IMR-90 (cell line): ENCODE data around the gene LRRFIP1. TPM values are rescaled to one million over a fixed set of nuclear protein-coding genes. Genes with fewer than 3 reads are reported as not detected.
"Not testable (repeated sequence)": the region's sequence is repeated elsewhere in the genome, so short reads cannot be mapped to it uniquely, and the experiment has no call there.

Source experiments
- ATAC-seq: fragments of 200-7000 bp; cut with Tn5 transposase; 2 replicates; pipeline ENCODE4 v1.9.1; 2020; ENCODE audit warnings: low read depth, mild to moderate bottlenecking, moderate library complexity
- BruUV-seq: library from RNA; stranded (reverse); fragments of 400-500 nt; replicated peaks from 2 replicates; lab custom pipeline; 2021; lab: Mats Ljungman, UMichigan
- CTCF ChIA-PET: fragments of 300-600 bp; formaldehyde crosslinking; extraction: SDS; loops from one replicate; lab custom pipeline; 2021; ENCODE audit warnings: antibody characterized with exemption; lab: Yijun Ruan, JAX
- POLR2A ChIA-PET: fragments of 300-600 bp; sonication (Branson Sonifier 250); formaldehyde crosslinking; loops from one replicate; lab custom pipeline; 2022; ENCODE audit warnings: antibody characterized with exemption; ENCODE audit not compliant: unreplicated experiment; lab: Charles Lee
- DNase-seq: peaks from one replicate; pipeline ENCODE4 v3.0.0; 2013
- H2AFZ ChIP-seq: replicated peaks from 2 replicates; pipeline ENCODE3; 2013; ENCODE audit warnings: low read length, mild to moderate bottlenecking; ENCODE audit not compliant: poor library complexity
- H2AK5ac ChIP-seq: 2 replicates; pipeline ENCODE4 v1.6.1; 2013; ENCODE audit warnings: low read depth, low read length, inconsistent platforms
- H2AK9ac ChIP-seq: replicated peaks from 2 replicates; pipeline ENCODE3; 2013; ENCODE audit warnings: mild to moderate bottlenecking, low read depth, low read length, moderate library complexity; ENCODE audit not compliant: poor library complexity
- H2BK120ac ChIP-seq: 2 replicates; pipeline ENCODE4 v1.6.1; 2013; ENCODE audit warnings: low read depth, low read length, inconsistent platforms
- H2BK15ac ChIP-seq: 3 replicates; pipeline ENCODE4 v1.6.1; 2013; ENCODE audit warnings: low read depth, low read length, inconsistent platforms
- H2BK20ac ChIP-seq: 2 replicates; pipeline ENCODE4 v1.6.1; 2013; ENCODE audit warnings: low read depth, mild to moderate bottlenecking, inconsistent platforms, low read length, moderate library complexity
- H2BK5ac ChIP-seq: 2 replicates; pipeline ENCODE4 v1.6.1; 2013; ENCODE audit warnings: mild to moderate bottlenecking, low read depth, low read length, inconsistent platforms; ENCODE audit not compliant: poor library complexity, severe bottlenecking
- H3K14ac ChIP-seq: replicated peaks from 2 replicates; pipeline ENCODE4 v1.6.1; 2013; ENCODE audit warnings: low read depth, low read length, inconsistent platforms
- H3K18ac ChIP-seq: 2 replicates; pipeline ENCODE4 v1.6.1; 2013; ENCODE audit warnings: low read depth, low read length, control low read depth
- H3K23ac ChIP-seq: 2 replicates; pipeline ENCODE4 v1.6.1; 2013; ENCODE audit warnings: low read depth, low read length, inconsistent platforms
- H3K27ac ChIP-seq: 2 replicates; pipeline ENCODE4 v1.5.1; 2013; ENCODE audit warnings: mild to moderate bottlenecking, control low read depth, low read length; ENCODE audit not compliant: insufficient read depth
- H3K27me3 ChIP-seq: 2 replicates; pipeline ENCODE4 v1.6.1; 2013; ENCODE audit warnings: low read length; ENCODE audit not compliant: control insufficient read depth, insufficient read depth
- H3K36me3 ChIP-seq: 2 replicates; pipeline ENCODE4 v1.6.1; 2013; ENCODE audit warnings: low read length, mixed read lengths; ENCODE audit not compliant: control insufficient read depth, insufficient read depth
- H3K4ac ChIP-seq: 2 replicates; pipeline ENCODE4 v1.6.1; 2013; ENCODE audit warnings: low read depth, low read length, inconsistent platforms
- H3K4me1 ChIP-seq: 2 replicates; pipeline ENCODE4 v1.6.1; 2013; ENCODE audit warnings: low read length, mixed read lengths; ENCODE audit not compliant: control insufficient read depth, insufficient read depth
- H3K4me2 ChIP-seq: 2 replicates; pipeline ENCODE4 v1.6.1; 2013; ENCODE audit warnings: low read depth, mild to moderate bottlenecking, control low read depth, low read length, moderate library complexity
- H3K4me3 ChIP-seq: 2 replicates; pipeline ENCODE4 v1.5.1; 2013; ENCODE audit warnings: low read depth, mild to moderate bottlenecking, control low read depth, low read length, moderate library complexity; ENCODE audit not compliant: insufficient read depth
- H3K56ac ChIP-seq: 2 replicates; pipeline ENCODE4 v1.6.1; 2013; ENCODE audit warnings: low read length, inconsistent platforms; ENCODE audit not compliant: insufficient read depth; ENCODE audit errors: extremely low read depth
- H3K79me1 ChIP-seq, 2 experiments: 2 replicates each; pipeline ENCODE4 v1.6.1; 2013; ENCODE audit warnings: low read length in 2 of 2, inconsistent platforms in 1 of 2, low read depth in 1 of 2
- H3K9ac ChIP-seq: 2 replicates; pipeline ENCODE4 v1.6.1; 2013; ENCODE audit warnings: low read depth, low read length, control low read depth
- H3K9me1 ChIP-seq: 2 replicates; pipeline ENCODE4 v1.6.1; 2013; ENCODE audit warnings: low read length, inconsistent platforms; ENCODE audit not compliant: insufficient read depth
- H3K9me3 ChIP-seq: 2 replicates; pipeline ENCODE4 v1.6.1; 2013; ENCODE audit warnings: low read length; ENCODE audit not compliant: control insufficient read depth, insufficient read depth
- H4K20me1 ChIP-seq: 2 replicates; pipeline ENCODE4 v1.6.1; 2013; ENCODE audit warnings: low read length, inconsistent platforms; ENCODE audit not compliant: insufficient read depth
- H4K5ac ChIP-seq: 2 replicates; pipeline ENCODE4 v1.6.1; 2013; ENCODE audit warnings: mild to moderate bottlenecking, low read depth, low read length, control low read depth
- H4K8ac ChIP-seq, 2 experiments: 2 replicates each; pipeline ENCODE4 v1.6.1; 2013; ENCODE audit warnings: low read depth in 2 of 2, low read length in 2 of 2, control low read depth in 1 of 2, inconsistent platforms in 1 of 2
- H4K91ac ChIP-seq: 2 replicates; pipeline ENCODE4 v1.6.1; 2013; ENCODE audit warnings: low read depth, low read length, inconsistent platforms; ENCODE audit not compliant: insufficient read depth
- WGBS, 2 experiments: methylation state at CpG; one replicate each; pipeline versions ENCODE4 v1.1.5 to v1.1.7; 2013; ENCODE audit warnings: missing lambda C conversion rate in 2 of 2; ENCODE audit not compliant: insufficient read length in 1 of 2; ENCODE audit errors: extremely low coverage in 2 of 2; 5-methylcytosine and 5-hydroxymethylcytosine counted together
- dilution Hi-C: fragments of 300-500 bp; cut with HindIII; formaldehyde crosslinking; loops from one replicate; pipeline ENCODE4 v1.14.3; 2018; ENCODE audit warnings: low sequenced_read_pairs; ENCODE audit not compliant: unreplicated experiment
- in situ Hi-C: fragments of 300-500 bp; cut with MboI; formaldehyde crosslinking; loops from 3 replicates; pipeline ENCODE4 v1.14.3; 2019; ENCODE audit warnings: low sequenced_read_pairs, inconsistent platforms, mixed read lengths
- intact Hi-C: fragments of 100-400 bp; cut with micrococcal nuclease; formaldehyde crosslinking; loops from 2 replicates; pipeline ENCODE4 v1.10.0; 2022
- polyA plus RNA-seq, 3 experiments: library from polyadenylated mRNA; depleted of rRNA; stranded (reverse); fragments of >200 nt; gene quantifications; 2 replicates each; pipeline ENCODE4 v1.2.3, GENCODE V29; 2012; ENCODE audit warnings: low replicate concordance in 1 of 3
- total RNA-seq: library from RNA; depleted of rRNA; stranded (reverse); fragments of >200 nt; gene quantifications from 2 replicates; pipeline ENCODE4 v1.2.3, GENCODE V29; 2012

The LRRFIP1 gene
- total and polyA plus RNA-seq, 2 of the 4 experiments (the other 2 are of a cell fraction), result 52.2 to 54.4 TPM

DNA sequence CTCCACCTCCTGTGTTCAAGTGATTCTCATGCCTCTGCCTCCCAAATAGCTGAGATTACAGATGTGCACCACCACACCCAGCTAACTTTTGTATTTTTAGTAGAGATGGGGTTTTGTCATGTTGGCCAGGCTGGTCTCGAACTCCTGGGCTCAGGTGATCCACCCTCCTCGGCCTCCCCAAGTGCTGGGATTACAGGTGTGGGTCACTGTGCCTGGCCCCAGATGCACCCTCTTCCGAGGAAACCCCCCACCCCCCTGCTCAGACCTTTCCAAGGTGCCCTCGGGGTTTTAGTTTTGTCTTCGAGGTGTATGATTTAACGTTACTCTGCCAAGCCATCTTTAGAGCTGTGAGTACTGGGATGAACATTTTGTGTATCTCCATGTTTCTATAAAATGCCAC lies 61.2 kb downstream of the LRRFIP1 start:
- H3K4me3 ChIP-seq, in situ Hi-C loops, H3K18ac ChIP-seq, H2AFZ ChIP-seq, BruUV-seq, H4K5ac ChIP-seq, H3K27me3 ChIP-seq, H3K14ac ChIP-seq, H3K36me3 ChIP-seq, DNase-seq, dilution Hi-C loops, H3K9ac ChIP-seq, H3K56ac ChIP-seq, ATAC-seq, H3K4me2 ChIP-seq, H3K9me3 ChIP-seq, H2BK5ac ChIP-seq, H4K20me1 ChIP-seq, H2BK15ac ChIP-seq, H4K91ac ChIP-seq, H3K27ac ChIP-seq: not testable (repeated sequence)
- peak overlapping the region in 1 of 2 experiments; percentile 11; a peak in 1 of 4 replicates for H4K8ac ChIP-seq
- H2AK5ac ChIP-seq, result peak overlapping the region; percentile 39; the same call in 1 of the 2 replicates
- H3K9me1 ChIP-seq, result peaks cover 12% of the 10 kb centered on the region
- H2BK20ac ChIP-seq, result 0 out of 2 replicates have a peak overlapping the region, but pooled peaks have one; percentile 80
- intact Hi-C loops, result loop anchor here (5.0 kb wide), 1 partner anchor 59 kb away; no protein-coding TSS in a partner anchor
- ChIA-PET POLR2A (interaction anchor here (1.1 kb wide), 1 partner anchor 11 kb away, joined by 4 read pairs; no protein-coding TSS in a partner anchor), CTCF (interaction anchor here (0.9 kb wide), 1 partner anchor 57 kb away, joined by 3 read pairs; no protein-coding TSS in a partner anchor)
- peaks cover 16% of the 10 kb centered on the region for H3K4me1 ChIP-seq
- peak overlapping the region; percentile 31; the same call in 1 of the 2 replicates for H2BK120ac ChIP-seq
- peak overlapping the region; percentile 90 for H3K4ac ChIP-seq
- H3K23ac ChIP-seq, result 0 out of 2 replicates have a peak overlapping the region, but pooled peaks have one; percentile 81
- peaks cover 18 to 66% of the 10 kb centered on the region in 2 experiments for H3K79me1 ChIP-seq
- no CpG with 5 or more reads among the region's 6 CpGs for WGBS, 2 experiments
- peak overlapping the region; percentile 23 for H2AK9ac ChIP-seq
